Measurements from ENCODE around the gene SNTG2. TPM values are rescaled to one million over a fixed set of nuclear protein-coding genes. Genes with fewer than 3 reads are reported as not detected.

SNTG2 gene
- total RNA-seq, 2 donors from 2014 or later = 4.1 to 11.9 TPM

- H3K9me3 ChIP-seq (ENCODE audit: control insufficient read depth, low read length) = no peaks in the 10 kb centered on the region
- Mint-ChIP-seq H3K36me3 (ENCODE audit: low read depth) (no peaks in the 10 kb centered on the region), H3K4me1 (no peaks in the 10 kb centered on the region), H3K9me3 (no peaks in the 10 kb centered on the region), H3K27me3 (ENCODE audit: insufficient read depth) (no peaks in the 10 kb centered on the region), H3K27ac (no peak overlapping the region), H3K4me3 (no peak overlapping the region)
- DNase-seq = no peak
- H3K9ac ChIP-seq (ENCODE audit: extremely low read depth, low read length, poor library complexity, severe bottlenecking) = no peak overlapping the region
- no peaks in the 10 kb centered on the region for H3K4me1 ChIP-seq (ENCODE audit: control insufficient read depth, insufficient read depth, low read length)
- TF ChIP-seq, protein P1, sequence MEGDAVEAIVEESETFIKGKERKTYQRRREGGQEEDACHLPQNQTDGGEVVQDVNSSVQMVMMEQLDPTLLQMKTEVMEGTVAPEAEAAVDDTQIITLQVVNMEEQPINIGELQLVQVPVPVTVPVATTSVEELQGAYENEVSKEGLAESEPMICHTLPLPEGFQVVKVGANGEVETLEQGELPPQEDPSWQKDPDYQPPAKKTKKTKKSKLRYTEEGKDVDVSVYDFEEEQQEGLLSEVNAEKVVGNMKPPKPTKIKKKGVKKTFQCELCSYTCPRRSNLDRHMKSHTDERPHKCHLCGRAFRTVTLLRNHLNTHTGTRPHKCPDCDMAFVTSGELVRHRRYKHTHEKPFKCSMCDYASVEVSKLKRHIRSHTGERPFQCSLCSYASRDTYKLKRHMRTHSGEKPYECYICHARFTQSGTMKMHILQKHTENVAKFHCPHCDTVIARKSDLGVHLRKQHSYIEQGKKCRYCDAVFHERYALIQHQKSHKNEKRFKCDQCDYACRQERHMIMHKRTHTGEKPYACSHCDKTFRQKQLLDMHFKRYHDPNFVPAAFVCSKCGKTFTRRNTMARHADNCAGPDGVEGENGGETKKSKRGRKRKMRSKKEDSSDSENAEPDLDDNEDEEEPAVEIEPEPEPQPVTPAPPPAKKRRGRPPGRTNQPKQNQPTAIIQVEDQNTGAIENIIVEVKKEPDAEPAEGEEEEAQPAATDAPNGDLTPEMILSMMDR (conservative IDR thresholded peaks at IDR 0.05) = no peak
- no peaks in the 10 kb centered on the region for H3K27me3 ChIP-seq (ENCODE audit: control insufficient read depth, insufficient read depth, low read length, poor library complexity, severe bottlenecking)
- H3K27ac ChIP-seq (ENCODE audit: low read depth, low read length) = no peak overlapping the region
- 83 to 95% methylated on average over 2 to 7 of the region's 7 CpGs for WGBS, 2 experiments (ENCODE audit: insufficient coverage in 1 of 2, insufficient read length in 1 of 2)
- H3K4me3 ChIP-seq (ENCODE audit: low read length) = no peak overlapping the region
- no peaks in the 10 kb centered on the region for H3K36me3 ChIP-seq (ENCODE audit: control insufficient read depth, insufficient read depth, low read length)
Observed at GRCh38 chr2:1268034-1268433, 317.4 kb downstream of the SNTG2 start.

DNA sequence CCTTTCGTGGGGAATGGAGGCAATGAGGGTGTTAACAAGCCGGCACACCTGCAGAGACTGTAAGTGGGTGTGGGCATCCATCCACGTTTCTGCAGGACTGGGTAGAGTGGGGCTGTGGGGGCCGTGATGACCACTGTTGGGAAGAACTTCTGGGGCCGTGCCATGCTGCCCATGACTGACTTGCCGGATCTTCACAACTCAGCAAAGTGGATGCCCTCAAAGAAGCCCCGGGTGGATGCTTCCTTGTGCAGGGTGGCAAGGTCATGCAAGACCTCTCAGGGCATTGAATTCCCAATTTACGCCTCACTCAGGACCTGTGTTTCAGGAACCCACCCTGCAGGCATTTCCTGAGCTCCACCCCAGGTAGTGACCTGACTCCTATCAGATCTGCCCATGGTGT is 319.2 kb downstream of the SNTG2 start:
- Mint-ChIP-seq H3K4me1 (no peaks in the 10 kb centered on the region), H3K4me3 (no peak overlapping the region), H3K27ac (no peak overlapping the region), H3K36me3 (ENCODE audit: low read depth) (no peaks in the 10 kb centered on the region), H3K27me3 (ENCODE audit: insufficient read depth) (no peaks in the 10 kb centered on the region), H3K9me3 (peaks cover 8% of the 10 kb centered on the region)
- DNase-seq = no peak
- Histone ChIP-seq H3K36me3 (ENCODE audit: control insufficient read depth, insufficient read depth, low read length) (no peaks in the 10 kb centered on the region), H3K9ac (ENCODE audit: extremely low read depth, low read length, poor library complexity, severe bottlenecking) (no peak overlapping the region), H3K4me3 (ENCODE audit: low read length) (no peak overlapping the region), H3K9me3 (ENCODE audit: control insufficient read depth, low read length) (no peaks in the 10 kb centered on the region), H3K27me3 (ENCODE audit: control insufficient read depth, insufficient read depth, low read length, poor library complexity, severe bottlenecking) (no peaks in the 10 kb centered on the region), H3K27ac (ENCODE audit: low read depth, low read length) (no peak overlapping the region), H3K4me1 (ENCODE audit: control insufficient read depth, insufficient read depth, low read length) (no peaks in the 10 kb centered on the region)
- TF ChIP-seq, protein P1 (conservative IDR thresholded peaks at IDR 0.05) = no peak
- WGBS, 2 experiments (ENCODE audit: insufficient coverage in 1 of 2, insufficient read length in 1 of 2) = 86 to 92% methylated on average over 8 of the region's 8 CpGs

DNA sequence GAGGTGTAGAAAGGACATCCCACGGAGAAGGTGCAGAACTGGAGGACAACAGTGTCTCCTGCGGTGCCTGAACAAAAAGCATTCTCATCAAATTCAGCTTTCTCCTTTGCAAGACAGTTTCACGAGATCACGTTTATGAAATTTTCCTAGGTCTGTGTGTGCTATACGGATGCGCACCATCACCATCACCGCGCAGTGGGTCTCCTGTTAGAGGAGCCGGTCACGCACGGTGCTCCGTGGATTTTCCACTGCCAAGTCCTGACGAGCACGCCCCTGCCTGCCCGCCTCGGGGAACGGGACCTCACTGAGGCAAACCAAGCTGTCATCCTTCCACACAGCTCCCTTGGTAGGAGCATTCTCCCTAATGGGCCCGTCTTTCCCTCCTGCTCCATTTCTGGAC is 322.2 kb downstream of the SNTG2 start:
- no peak overlapping the region for H3K27ac ChIP-seq (ENCODE audit: low read depth, low read length)
- no peak for DNase-seq
- Mint-ChIP-seq H3K4me1 (no peaks in the 10 kb centered on the region), H3K9me3 (peaks cover 19% of the 10 kb centered on the region), H3K27ac (no peak overlapping the region), H3K4me3 (no peak overlapping the region), H3K36me3 (ENCODE audit: low read depth) (no peaks in the 10 kb centered on the region), H3K27me3 (ENCODE audit: insufficient read depth) (peaks cover 2% of the 10 kb centered on the region)
- no peaks in the 10 kb centered on the region for H3K9me3 ChIP-seq (ENCODE audit: control insufficient read depth, low read length)
- H3K9ac ChIP-seq (ENCODE audit: extremely low read depth, low read length, poor library complexity, severe bottlenecking) = no peak overlapping the region
- no peaks in the 10 kb centered on the region for H3K36me3 ChIP-seq (ENCODE audit: control insufficient read depth, insufficient read depth, low read length)
- 93 to 94% methylated on average over 14 to 18 of the region's 18 CpGs for WGBS, 2 experiments (ENCODE audit: insufficient coverage in 1 of 2, insufficient read length in 1 of 2)
- TF ChIP-seq, protein P1 (conservative IDR thresholded peaks at IDR 0.05) = no peak
- H3K4me3 ChIP-seq (ENCODE audit: low read length) = no peak overlapping the region
- H3K27me3 ChIP-seq (ENCODE audit: control insufficient read depth, insufficient read depth, low read length, poor library complexity, severe bottlenecking) = no peaks in the 10 kb centered on the region
- H3K4me1 ChIP-seq (ENCODE audit: control insufficient read depth, insufficient read depth, low read length) = no peaks in the 10 kb centered on the region

Data from endodermal cell (in vitro differentiated cells).